H1 (cell line): ENCODE results near the gene NTN1. TPM values are rescaled to one million over a fixed set of nuclear protein-coding genes. Genes with fewer than 3 reads are reported as not detected.

Experiments used
- CTCF ChIA-PET: fragments of 300-600 bp; sonication (Branson Sonifier 250); formaldehyde crosslinking; loops from one replicate; lab custom pipeline; 2021; ENCODE audit not compliant: partially characterized antibody; lab: Charles Lee
- POLR2A ChIA-PET: fragments of 300-600 bp; sonication (Branson Sonifier 250); formaldehyde crosslinking; loops from one replicate; lab custom pipeline; 2021; ENCODE audit warnings: inconsistent platforms; ENCODE audit not compliant: partially characterized antibody; lab: Charles Lee
- DNase-seq, 2 experiments: peaks; one replicate each; pipeline versions ENCODE4 v3.0.0 to v3.0.0-alpha.2; 2010 to 2022; ENCODE audit warnings: low spot score in 2 of 2, low read depth in 1 of 2, mixed read lengths in 1 of 2
- FAIRE-seq: peaks from 2 replicates; lab custom pipeline; 2011; peaks lifted over from hg19 to GRCh38; lab: Jason Lieb, UNC
- H2AFZ ChIP-seq: 2 replicates; pipeline ENCODE4 v1.8.1; 2012; ENCODE audit warnings: low read length, inconsistent platforms
- H2AK5ac ChIP-seq: 2 replicates; pipeline ENCODE4 v1.6.1; 2013; ENCODE audit warnings: low read depth, low read length
- H2BK120ac ChIP-seq: replicated peaks from 2 replicates; pipeline ENCODE3; 2013; ENCODE audit warnings: low read depth, low read length, inconsistent platforms
- H2BK12ac ChIP-seq: 2 replicates; pipeline ENCODE4 v1.6.1; 2013; ENCODE audit warnings: low read depth, low read length
- H2BK15ac ChIP-seq: 2 replicates; pipeline ENCODE4 v1.6.1; 2013; ENCODE audit warnings: low read length
- H2BK20ac ChIP-seq: 2 replicates; pipeline ENCODE4 v1.6.1; 2013; ENCODE audit warnings: low read length
- H2BK5ac ChIP-seq: 2 replicates; pipeline ENCODE4 v1.6.1; 2013; ENCODE audit warnings: low read depth, low read length
- H3K14ac ChIP-seq: 2 replicates; pipeline ENCODE4 v1.6.1; 2013; ENCODE audit warnings: inconsistent platforms; ENCODE audit not compliant: insufficient read length
- H3K18ac ChIP-seq: 2 replicates; pipeline ENCODE4 v1.6.1; 2013; ENCODE audit warnings: low read length; ENCODE audit errors: extremely low read depth
- H3K23ac ChIP-seq: 2 replicates; pipeline ENCODE4 v1.6.1; 2013; ENCODE audit warnings: inconsistent platforms; ENCODE audit not compliant: insufficient read length
- H3K23me2 ChIP-seq: 2 replicates; pipeline ENCODE4 v1.6.1; 2013; ENCODE audit warnings: low read depth, low read length
- H3K27ac ChIP-seq: 2 replicates; pipeline ENCODE4 v1.6.1; 2011; ENCODE audit warnings: low read depth, low read length, inconsistent platforms
- H3K27me3 ChIP-seq, 4 experiments: replicated peaks in 1 of 4; 1 replicate in 1 of 4; 2 replicates in 3 of 4; pipeline versions ENCODE4 v1.6.1 to v1.8.1; 2011 to 2013; ENCODE audit warnings: low read length in 3 of 4, mild to moderate bottlenecking in 3 of 4, inconsistent platforms in 2 of 4, mixed read lengths in 2 of 4, moderate library complexity in 1 of 4; ENCODE audit not compliant: control insufficient read depth in 3 of 4, insufficient read depth in 3 of 4; ENCODE audit errors: extremely low read depth in 1 of 4
- H3K36me3 ChIP-seq, 4 experiments: 2 replicates each; pipeline versions ENCODE4 v1.6.1 to v1.8.1; 2011 to 2013; ENCODE audit warnings: mild to moderate bottlenecking in 4 of 4, low read length in 3 of 4, moderate library complexity in 2 of 4, control low read depth in 1 of 4, inconsistent platforms in 1 of 4; ENCODE audit not compliant: insufficient read depth in 4 of 4, control insufficient read depth in 2 of 4
- H3K4ac ChIP-seq: replicated peaks from 2 replicates; pipeline ENCODE3; 2013; ENCODE audit warnings: low read length, low read depth, mixed read lengths, inconsistent platforms; ENCODE audit not compliant: insufficient read length
- H3K4me1 ChIP-seq, 4 experiments: replicated peaks in 1 of 4; 1 replicate in 1 of 4; 2 replicates in 3 of 4; pipeline versions ENCODE4 v1.6.1 to v1.8.1; 2011 to 2013; ENCODE audit warnings: low read length in 3 of 4, inconsistent platforms in 2 of 4, mixed read lengths in 1 of 4; ENCODE audit not compliant: insufficient read depth in 4 of 4, control insufficient read depth in 3 of 4
- H3K4me2 ChIP-seq, 2 experiments: 2 replicates each; pipeline versions ENCODE4 v1.6.1 to v1.8.1; 2011 to 2013; ENCODE audit warnings: low read depth in 2 of 2, low read length in 2 of 2, control low read depth in 1 of 2, inconsistent platforms in 1 of 2, mild to moderate bottlenecking in 1 of 2; ENCODE audit not compliant: insufficient read depth in 1 of 2
- H3K4me3 ChIP-seq, 4 experiments: fragments of 200-600, 300-600 bp in 1 of 4; sonication (generic), shearing (Covaris generic), sonication (Bioruptor Twin) in 1 of 4; 2 replicates each; pipeline versions ENCODE4 v1.5.1 to v1.8.1; 2011 to 2016; ENCODE audit warnings: low read length in 4 of 4, low read depth in 3 of 4, control low read depth in 2 of 4, inconsistent platforms in 2 of 4, mild to moderate bottlenecking in 2 of 4, mixed read lengths in 1 of 4, moderate library complexity in 1 of 4; ENCODE audit not compliant: insufficient read depth in 2 of 4; ENCODE audit errors: extremely low read depth in 1 of 4
- H3K56ac ChIP-seq: replicated peaks from 2 replicates; pipeline ENCODE3; 2013; ENCODE audit warnings: low read depth, mild to moderate bottlenecking, mixed read lengths, low read length, inconsistent platforms; ENCODE audit not compliant: insufficient read length
- H3K79me1 ChIP-seq: 2 replicates; pipeline ENCODE4 v1.6.1; 2013; ENCODE audit warnings: low read depth, low read length, control low read depth
- H3K79me2 ChIP-seq, 2 experiments: 2 replicates each; pipeline versions ENCODE4 v1.6.1 to v1.8.1; 2012 to 2013; ENCODE audit warnings: low read length in 2 of 2, mild to moderate bottlenecking in 2 of 2, inconsistent platforms in 1 of 2; ENCODE audit not compliant: insufficient read depth in 2 of 2, control insufficient read depth in 1 of 2
- H3K9ac ChIP-seq, 4 experiments: replicated peaks in 1 of 4; 1 replicate in 1 of 4; 2 replicates in 3 of 4; pipeline versions ENCODE4 v1.6.1 to v1.8.1; 2011 to 2013; ENCODE audit warnings: low read depth in 3 of 4, low read length in 3 of 4, control low read depth in 2 of 4, mild to moderate bottlenecking in 2 of 4, moderate library complexity in 2 of 4, inconsistent platforms in 1 of 4; ENCODE audit errors: extremely low read depth in 1 of 4
- H3K9me3 ChIP-seq, 2 experiments: 2 replicates each; pipeline versions ENCODE4 v1.6.1 to v1.8.1; 2012 to 2013; ENCODE audit warnings: mild to moderate bottlenecking in 2 of 2, moderate library complexity in 2 of 2, control low read depth in 1 of 2, inconsistent platforms in 1 of 2, low read depth in 1 of 2, low read length in 1 of 2, mixed read lengths in 1 of 2; ENCODE audit not compliant: insufficient read depth in 2 of 2
- H4K20me1 ChIP-seq, 2 experiments: replicated peaks in 1 of 2; 2 replicates each; pipeline versions ENCODE3 to v1.8.1; 2011 to 2013; ENCODE audit warnings: inconsistent platforms in 2 of 2, low read length in 2 of 2, mild to moderate bottlenecking in 1 of 2; ENCODE audit not compliant: insufficient read depth in 2 of 2, control insufficient read depth in 1 of 2
- H4K5ac ChIP-seq: 2 replicates; pipeline ENCODE4 v1.6.1; 2013; ENCODE audit warnings: low read length, low read depth, mixed read lengths, inconsistent platforms; ENCODE audit not compliant: insufficient read length
- H4K8ac ChIP-seq: 2 replicates; pipeline ENCODE4 v1.8.0; 2013; ENCODE audit warnings: mild to moderate bottlenecking, moderate library complexity, low read length, inconsistent platforms; ENCODE audit not compliant: insufficient read depth; ENCODE audit errors: extremely low read depth
- H4K91ac ChIP-seq: replicated peaks from 2 replicates; pipeline ENCODE3; 2013; ENCODE audit warnings: low read length, mixed read lengths, inconsistent platforms; ENCODE audit not compliant: insufficient read length
- RBBP5 ChIP-seq: IDR thresholded peaks from 2 replicates; pipeline ENCODE4 v1.7.1; 2012; ENCODE audit warnings: low read depth, mild to moderate bottlenecking, inconsistent platforms, low read length, moderate library complexity, borderline replicate concordance
- WGBS, 2 experiments: shearing (Covaris generic) in 1 of 2; methylation state at CpG; one replicate each; pipeline versions ENCODE4 v1.1.6 to v1.1.7; 2013 to 2015; ENCODE audit warnings: low lambda C conversion rate in 2 of 2, mixed read lengths in 2 of 2, inconsistent platforms in 1 of 2, low coverage in 1 of 2, missing lambda C conversion rate in 1 of 2; ENCODE audit not compliant: insufficient replicate concordance in 2 of 2, insufficient coverage in 1 of 2, insufficient read length in 1 of 2; ENCODE audit errors: extremely low coverage in 1 of 2, missing lambda C conversion rate in 1 of 2; 5-methylcytosine and 5-hydroxymethylcytosine counted together
- polyA plus RNA-seq, 7 experiments: library from polyadenylated mRNA; depleted of rRNA in 3 of 7; stranded (reverse) in 5 of 7; unstranded in 2 of 7; fragments of >200 nt in 5 of 7; fragments of 200-250 nt in 2 of 7; gene quantifications; 1 replicate in 5 of 7; 2 replicates in 1 of 7; 4 replicates in 1 of 7; pipeline versions ENCODE4 v1.2.1 to v1.2.3, GENCODE V29; 2011 to 2013; ENCODE audit warnings: missing spikeins in 2 of 7, mixed read lengths in 2 of 7
- total RNA-seq: library from RNA; stranded (reverse); fragmentation: NEBNext Ultra II Directional; extraction: Animal tissue kit (Norgen Biotek cat#: 25700); gene quantifications from 2 replicates; pipeline ENCODE4 v1.2.1, GENCODE V29; 2021
- TF ChIP-seq, protein P1 (sequence below): IDR thresholded peaks from 2 replicates; pipeline ENCODE4 v1.6.1; 2012; ENCODE audit warnings: inconsistent platforms

NTN1 gene
- total and polyA plus RNA-seq, 2 of the 8 experiments (the other 6 are each of a cell fraction or from before 2014, with no cell fraction given): 2.0 to 2.3 TPM

DNA sequence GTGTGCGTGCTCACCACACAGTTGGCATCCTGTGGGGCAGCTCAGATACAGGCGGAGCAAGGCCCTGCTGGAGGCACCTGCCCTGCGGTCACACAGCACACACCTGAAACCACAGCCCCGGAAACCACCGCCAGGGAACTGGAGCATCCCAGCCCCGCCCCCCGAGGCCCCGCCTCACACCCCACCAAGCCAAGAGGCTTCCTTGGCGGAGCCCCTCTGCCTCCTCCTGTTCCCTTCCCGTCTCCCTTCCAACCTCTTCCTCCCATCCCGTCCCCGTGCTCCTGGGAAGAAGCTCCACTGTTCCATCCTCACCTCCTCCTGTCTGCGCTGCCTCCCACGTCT, 205.5 kb downstream of the NTN1 start:
- Histone ChIP-seq H3K79me2 (no peaks in the 10 kb centered on the region), H2BK12ac (peak overlapping the region; percentile 40), H3K9ac (no peak overlapping the region), H3K79me1 (no peaks in the 10 kb centered on the region), H4K5ac (peak overlapping the region; percentile 19), H2BK5ac (peak overlapping the region; percentile 63; the same call in 1 of the 2 replicates), H3K36me3 (peaks cover 0 to 6% (median 0%) of the 10 kb centered on the region in 4 experiments; a peak in 1 of 8 replicates), H3K4ac (peak overlapping the region; percentile 99), H2AFZ (no peak overlapping the region), H3K9me3 (no peaks in the 10 kb centered on the region), H3K4me2 (no peak overlapping the region), H3K4me1 (peaks cover 0 to 15% (median 7%) of the 10 kb centered on the region in 4 experiments; a peak in 6 of 7 replicates), H2BK120ac (peak overlapping the region; percentile 31), H3K23me2 (peaks cover 12% of the 10 kb centered on the region), H3K27ac (no peak overlapping the region), H3K27me3 (peaks cover 0 to 2% (median 0%) of the 10 kb centered on the region in 4 experiments; a peak in 2 of 7 replicates), H4K91ac (peak overlapping the region; percentile 98), H2BK15ac (peak overlapping the region; percentile 3), H3K4me3 (no peak overlapping the region), H3K23ac (no peak overlapping the region), H3K56ac (no peak overlapping the region), H4K20me1 (peaks cover 0 to 17% of the 10 kb centered on the region in 2 experiments), H4K8ac (no peak overlapping the region), H3K14ac (peak overlapping the region; percentile 92), H3K18ac (peak overlapping the region; percentile 60), H2BK20ac (peak overlapping the region; percentile 89), H2AK5ac (peak overlapping the region; percentile 91)
- DNase-seq (peak in 1 of 2 experiments; percentile 71), FAIRE-seq (no peak)
- TF ChIP-seq, protein P1, sequence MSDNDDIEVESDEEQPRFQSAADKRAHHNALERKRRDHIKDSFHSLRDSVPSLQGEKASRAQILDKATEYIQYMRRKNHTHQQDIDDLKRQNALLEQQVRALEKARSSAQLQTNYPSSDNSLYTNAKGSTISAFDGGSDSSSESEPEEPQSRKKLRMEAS: peak; percentile 47; the same call in 1 of the 2 replicates
- no peak for TF ChIP-seq RBBP5
- POLR2A ChIA-PET: interaction anchor here (1.0 to 1.2 kb wide), 2 partner anchors 9 to 10 kb away, joined by 3 read pairs; no protein-coding TSS in a partner anchor
- CTCF ChIA-PET: interaction anchor here (1.3 kb wide), 1 partner anchor 65 kb away, joined by 3 read pairs; no protein-coding TSS in a partner anchor
- 61% methylated on average over 11 of the region's 14 CpGs; no CpG with 5 or more reads in 1 of the 2 experiments for WGBS, 2 experiments
